ENCODE results near the gene CBX3. TPM values are rescaled to one million over a fixed set of nuclear protein-coding genes. Genes with fewer than 3 reads are reported as not detected.
"Not testable (repeated sequence)": the region's sequence is repeated elsewhere in the genome, so short reads cannot be mapped to it uniquely, and the experiment has no call there.

CBX3 gene
- polyA plus RNA-seq = 100 to 1,000 TPM in 2 of 3 donors, 10 to 100 TPM in 1; 86.1 to 121 (median 103) TPM

DNA sequence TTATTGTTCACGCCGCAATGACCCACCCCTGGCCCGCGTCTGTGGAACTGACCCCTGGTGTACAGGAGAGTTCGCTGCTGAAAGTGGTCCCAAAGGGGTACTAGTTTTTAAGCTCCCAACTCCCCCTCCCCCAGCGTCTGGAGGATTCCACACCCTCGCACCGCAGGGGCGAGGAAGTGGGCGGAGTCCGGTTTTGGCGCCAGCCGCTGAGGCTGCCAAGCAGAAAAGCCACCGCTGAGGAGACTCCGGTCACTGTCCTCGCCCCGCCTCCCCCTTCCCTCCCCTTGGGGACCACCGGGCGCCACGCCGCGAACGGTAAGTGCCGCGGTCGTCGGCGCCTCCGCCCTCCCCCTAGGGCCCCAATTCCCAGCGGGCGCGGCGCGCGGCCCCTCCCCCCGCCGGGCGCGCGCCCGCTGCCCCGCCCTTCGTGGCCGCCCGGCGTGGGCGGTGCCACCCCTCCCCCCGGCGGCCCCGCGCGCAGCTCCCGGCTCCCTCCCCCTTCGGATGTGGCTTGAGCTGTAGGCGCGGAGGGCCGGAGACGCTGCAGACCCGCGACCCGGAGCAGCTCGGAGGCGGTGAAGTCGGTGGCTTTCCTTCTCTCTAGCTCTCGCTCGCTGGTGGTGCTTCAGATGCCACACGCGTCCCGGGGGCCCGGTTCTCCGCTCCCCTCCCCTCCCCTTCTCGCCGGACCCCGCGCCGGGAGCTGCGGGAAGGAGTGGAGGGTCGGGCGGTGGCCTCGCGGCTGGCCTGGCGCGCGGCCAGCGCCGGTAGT lies at the start of gene CBX3:
Gene CBX3, plus strand, starts transcription at position 499 of the 772 bp plus-strand sequence. CDS start 1,254 bp downstream, outside the sequence.
- Mint-ChIP-seq H3K36me3 (peaks cover 23 to 34% (median 29%) of the 10 kb centered on the region in 3 donors), H3K27me3 (ENCODE audit: low read depth in 3 of 3) (peaks cover 30 to 45% (median 41%) of the 10 kb centered on the region in 3 donors), H3K9me3 (peaks cover 0 to 4% (median 0%) of the 10 kb centered on the region in 6 donors), H3K4me3 (peak within 1 kb of the TSS; percentile 98 to 100 (median 100)), H3K27ac (peak within 1 kb of the TSS; percentile 96 to 100 (median 100)), H3K4me1 (peaks cover 69 to 74% of the 10 kb centered on the region in 2 donors)
- DNase-seq = peak; percentile 96 to 97 (median 97)

GRCh38 chr7:26151953-26152781 lies 49.4 kb upstream of the CBX3 start, which contains the start of gene NFE2L3:
Gene NFE2L3, plus strand, starts transcription at chr7:26152198. Its CDS starts 301 bp downstream, at chr7:26152499.
- Mint-ChIP-seq H3K4me1 (peaks cover 42 to 53% of the 10 kb centered on the region in 2 donors), H3K9me3 (no peaks in the 10 kb centered on the region), H3K36me3 (no peaks in the 10 kb centered on the region), H3K27me3 (ENCODE audit: low read depth in 3 of 3) (peaks cover 0 to 11% (median 8%) of the 10 kb centered on the region in 3 donors), H3K27ac (peak within 1 kb of the TSS; percentile 48 to 89 (median 82)), H3K4me3 (peak within 1 kb of the TSS; percentile 88 to 92 (median 90))
- peak; percentile 73 to 80 (median 77) for DNase-seq

GRCh38 chr7:26152782-26153240 lies 48.7 kb upstream of the CBX3 start:
- Mint-ChIP-seq H3K4me1 (peaks cover 42 to 53% of the 10 kb centered on the region in 2 donors), H3K4me3 (peak overlapping the region; percentile 82 to 90 (median 88)), H3K27ac (peak overlapping the region; percentile 48 to 80 (median 74)), H3K27me3 (ENCODE audit: low read depth in 3 of 3) (peaks cover 0 to 11% (median 8%) of the 10 kb centered on the region in 3 donors)
- not testable (repeated sequence) for H3K36me3 Mint-ChIP-seq, H3K9me3 Mint-ChIP-seq
- peak; percentile 32 to 37 (median 32) for DNase-seq

GRCh38 chr7:26153241-26153822 lies 48.2 kb upstream of the CBX3 start:
- H3K9me3 Mint-ChIP-seq = no peaks in the 10 kb centered on the region
- peaks cover 42 to 58% of the 10 kb centered on the region in 2 donors for H3K4me1 Mint-ChIP-seq
- peak overlapping the region; percentile 48 to 80 (median 74) for H3K27ac Mint-ChIP-seq
- no peak for DNase-seq
- peaks cover 0 to 11% (median 8%) of the 10 kb centered on the region in 3 donors for H3K27me3 Mint-ChIP-seq (ENCODE audit: low read depth in 3 of 3)
- H3K36me3 Mint-ChIP-seq = no peaks in the 10 kb centered on the region
- peak overlapping the region; percentile 82 to 90 (median 88) for H3K4me3 Mint-ChIP-seq

DNA sequence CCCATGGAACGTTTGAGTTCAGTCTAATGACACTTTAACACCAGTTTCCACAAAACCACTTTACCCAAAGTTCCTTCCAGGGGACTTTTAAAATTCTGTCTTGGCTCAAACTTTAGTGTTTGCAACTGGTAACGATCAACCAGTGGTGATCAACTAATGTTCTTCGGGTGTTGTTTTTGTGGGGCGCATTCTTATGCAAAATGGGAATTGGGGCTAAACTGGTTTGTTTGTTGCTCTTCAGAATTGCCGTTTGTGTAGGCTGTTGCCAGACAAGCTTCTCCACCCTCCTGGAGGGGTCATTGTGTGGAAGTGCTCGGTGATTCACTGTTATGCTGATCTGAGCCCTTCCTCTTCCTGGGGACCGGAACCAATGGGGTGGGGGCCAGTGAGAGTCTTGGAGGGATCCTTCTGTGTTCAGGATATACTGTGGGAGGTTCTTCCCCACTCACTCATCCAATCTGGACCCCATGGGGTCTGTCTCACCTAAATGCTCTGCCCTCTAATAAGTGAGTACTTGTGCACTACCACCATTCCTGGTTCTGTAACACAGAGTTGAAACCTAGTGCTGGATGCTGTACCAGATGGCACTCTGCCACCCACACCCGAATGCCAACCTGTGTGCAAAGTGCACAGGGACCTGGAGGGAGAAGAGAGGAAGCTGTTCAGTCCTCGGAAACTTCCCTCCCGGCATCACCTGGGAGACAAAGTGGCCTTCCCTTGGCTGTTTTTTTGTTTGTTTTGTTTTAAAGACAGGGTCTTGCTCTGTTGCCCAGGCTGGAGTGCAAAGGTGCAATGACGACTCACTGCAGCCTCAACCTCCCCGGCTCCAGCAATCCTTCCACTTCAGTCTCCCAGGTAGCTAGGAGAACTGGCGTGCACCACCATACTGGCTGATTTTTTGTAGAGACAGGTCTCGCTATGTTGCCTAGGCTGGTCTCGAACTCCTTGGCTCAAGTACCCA lies 47.4 kb upstream of the CBX3 start:
- Mint-ChIP-seq H3K4me3 (peak overlapping the region; percentile 82 to 90 (median 88)), H3K4me1 (peaks cover 42 to 63% of the 10 kb centered on the region in 2 donors)

GRCh38 chr7:26155531-26156375 lies 45.8 kb upstream of the CBX3 start:
- Mint-ChIP-seq H3K9me3 (no peaks in the 10 kb centered on the region), H3K4me3 (peak overlapping the region; percentile 17 to 74 (median 42)), H3K27ac (peak overlapping the region; percentile 63 to 91 (median 78)), H3K27me3 (ENCODE audit: low read depth in 3 of 3) (peaks cover 1 to 11% (median 8%) of the 10 kb centered on the region in 3 donors), H3K4me1 (peaks cover 45 to 69% of the 10 kb centered on the region in 2 donors), H3K36me3 (no peaks in the 10 kb centered on the region)
- DNase-seq = no peak

More for the DNA sequence above, 47.4 kb upstream of the CBX3 start:
- Mint-ChIP-seq H3K36me3 (no peaks in the 10 kb centered on the region), H3K9me3 (no peaks in the 10 kb centered on the region), H3K27me3 (ENCODE audit: low read depth in 3 of 3) (peaks cover 0 to 11% (median 8%) of the 10 kb centered on the region in 3 donors), H3K27ac (peak overlapping the region in 4 of 6 donors; percentile 39 to 80 (median 66))
- peak in 1 of 3 donors; percentile 15 for DNase-seq

GRCh38 chr7:26156451-26157420 lies 44.8 kb upstream of the CBX3 start:
- Mint-ChIP-seq H3K36me3 (no peaks in the 10 kb centered on the region), H3K27me3 (ENCODE audit: low read depth in 3 of 3) (peaks cover 1 to 8% (median 7%) of the 10 kb centered on the region in 3 donors), H3K9me3 (no peaks in the 10 kb centered on the region), H3K4me1 (peaks cover 35 to 60% of the 10 kb centered on the region in 2 donors), H3K4me3 (peak overlapping the region; percentile 17 to 74 (median 42)), H3K27ac (peak overlapping the region; percentile 38 to 91 (median 78))
- peak; percentile 33 to 64 (median 53) for DNase-seq

- no peak overlapping the region for H3K4me3 Mint-ChIP-seq
- DNase-seq = no peak
- H3K27me3 Mint-ChIP-seq (ENCODE audit: low read depth in 3 of 3) = peaks cover 1 to 10% (median 6%) of the 10 kb centered on the region in 3 donors
- peak overlapping the region in 5 of 6 donors; percentile 28 to 91 (median 69) for H3K27ac Mint-ChIP-seq
- H3K36me3 Mint-ChIP-seq = no peaks in the 10 kb centered on the region
- no peaks in the 10 kb centered on the region for H3K9me3 Mint-ChIP-seq
- H3K4me1 Mint-ChIP-seq = peaks cover 34 to 57% of the 10 kb centered on the region in 2 donors
Measured at GRCh38 chr7:26157520-26158105, 43.9 kb upstream of the CBX3 start.

- Mint-ChIP-seq H3K27ac (peak overlapping the region in 3 of 6 donors; percentile 18 to 36 (median 19)), H3K27me3 (ENCODE audit: low read depth in 3 of 3) (peaks cover 0 to 5% (median 3%) of the 10 kb centered on the region in 3 donors), H3K9me3 (peaks cover 0 to 3% (median 0%) of the 10 kb centered on the region in 6 donors), H3K36me3 (peaks cover 0 to 4% (median 0%) of the 10 kb centered on the region in 3 donors), H3K4me1 (peaks cover 20 to 43% of the 10 kb centered on the region in 2 donors), H3K4me3 (no peak overlapping the region)
- no peak for DNase-seq
Measured at GRCh38 chr7:26159243-26159642, 42.3 kb upstream of the CBX3 start.

DNA sequence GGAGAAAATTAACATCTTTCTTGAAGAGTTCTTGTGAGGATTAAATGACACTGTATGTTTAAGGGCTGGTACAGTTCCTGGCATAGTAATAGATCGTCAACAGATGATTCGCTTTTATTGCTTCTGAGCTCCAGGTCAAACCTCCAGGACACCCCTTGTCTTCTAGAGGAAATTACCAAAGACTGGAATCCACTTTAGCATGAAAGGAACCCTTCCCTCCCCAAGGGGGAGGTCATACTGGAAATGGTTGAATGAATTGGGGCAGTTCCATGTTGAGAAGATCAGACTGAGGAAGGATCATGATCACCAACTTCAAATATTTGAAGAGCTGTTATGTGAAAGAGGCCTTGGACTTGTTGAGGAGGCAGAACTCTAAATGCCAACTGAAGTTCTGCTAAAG lies 40.6 kb upstream of the CBX3 start:
- peaks cover 0 to 4% (median 0%) of the 10 kb centered on the region in 3 donors for H3K36me3 Mint-ChIP-seq
- DNase-seq = no peak
- H3K9me3 Mint-ChIP-seq = peaks cover 0 to 4% (median 0%) of the 10 kb centered on the region in 6 donors
- no peak overlapping the region for H3K4me3 Mint-ChIP-seq
- H3K27me3 Mint-ChIP-seq (ENCODE audit: low read depth in 3 of 3) = peaks cover 0 to 10% (median 3%) of the 10 kb centered on the region in 3 donors
- peaks cover 13 to 27% of the 10 kb centered on the region in 2 donors for H3K4me1 Mint-ChIP-seq
- no peak overlapping the region for H3K27ac Mint-ChIP-seq

Measured in immature natural killer cell (primary cell).